Thyroid gland (tissue), 4 donors: ENCODE results near the gene STXBP4. TPM values are rescaled to one million over a fixed set of nuclear protein-coding genes. Genes with fewer than 3 reads are reported as not detected.

Experiments
- DNase-seq, 2 donors: peaks; one replicate each; pipeline ENCODE4 v3.0.0-alpha.2; 2019
- H3K27ac ChIP-seq, 3 donors: fragments of 200-600 bp; sonication (generic); 1 replicate in 2 of 3; 2 replicates in 1 of 3; pipeline ENCODE4 v1.5.1; 2016 to 2019; ENCODE audit warnings: mild to moderate bottlenecking in 1 of 3, moderate library complexity in 1 of 3
- H3K27me3 ChIP-seq: fragments of 200-600 bp; sonication (generic); one replicate; pipeline ENCODE4 v1.5.1; 2019
- H3K36me3 ChIP-seq, 2 donors: fragments of 200-600 bp; sonication (generic); one replicate each; pipeline ENCODE4 v1.5.1; 2016 to 2019
- H3K4me1 ChIP-seq, 2 donors: fragments of 200-600 bp; sonication (generic); one replicate each; pipeline ENCODE4 v1.5.1; 2017 to 2019
- H3K4me3 ChIP-seq, 3 donors: fragments of 200-600 bp; sonication (generic); replicated peaks in 1 of 3; 1 replicate in 2 of 3; 2 replicates in 1 of 3; pipeline ENCODE4 v1.5.1; 2016; ENCODE audit warnings: mild to moderate bottlenecking in 1 of 3
- H3K9me3 ChIP-seq: fragments of 200-600 bp; sonication (generic); one replicate; pipeline ENCODE4 v1.5.1; 2017
- CTCF ChIP-seq, 6 experiments: fragments of 200-600 bp in 3 of 6; fragments of 450-650 bp in 3 of 6; sonication (generic) in 3 of 6; IDR thresholded peaks; one replicate each; pipeline ENCODE4 v1.5.1; 2016 to 2019; ENCODE audit warnings: antibody characterized with exemption in 6 of 6, mild to moderate bottlenecking in 2 of 6, inconsistent platforms in 1 of 6, moderate library complexity in 1 of 6
- POLR2A ChIP-seq, 2 donors: fragments of 450-650 bp; IDR thresholded peaks; one replicate each; pipeline ENCODE4 v1.6.1; 2017; ENCODE audit warnings: antibody characterized with exemption in 2 of 2, mild to moderate bottlenecking in 2 of 2, moderate library complexity in 1 of 2
- WGBS, 2 donors: methylation state at CpG; one replicate each; pipeline ENCODE4 v1.1.5; 2017; 5-methylcytosine and 5-hydroxymethylcytosine counted together
- intact Hi-C: fragments of 100-400 bp; cut with DNase I; formaldehyde crosslinking; loops from one replicate; pipeline ENCODE4 v1.15.1; 2023
- total RNA-seq, 4 donors: library from RNA; depleted of rRNA; stranded (reverse); fragments of >200 nt; gene quantifications; one replicate each; pipeline ENCODE4 v1.2.3, GENCODE V29; 2016

The STXBP4 gene
- total RNA-seq, 4 donors from 2014 or later: 30.4 to 57.0 (median 52.8) TPM

DNA sequence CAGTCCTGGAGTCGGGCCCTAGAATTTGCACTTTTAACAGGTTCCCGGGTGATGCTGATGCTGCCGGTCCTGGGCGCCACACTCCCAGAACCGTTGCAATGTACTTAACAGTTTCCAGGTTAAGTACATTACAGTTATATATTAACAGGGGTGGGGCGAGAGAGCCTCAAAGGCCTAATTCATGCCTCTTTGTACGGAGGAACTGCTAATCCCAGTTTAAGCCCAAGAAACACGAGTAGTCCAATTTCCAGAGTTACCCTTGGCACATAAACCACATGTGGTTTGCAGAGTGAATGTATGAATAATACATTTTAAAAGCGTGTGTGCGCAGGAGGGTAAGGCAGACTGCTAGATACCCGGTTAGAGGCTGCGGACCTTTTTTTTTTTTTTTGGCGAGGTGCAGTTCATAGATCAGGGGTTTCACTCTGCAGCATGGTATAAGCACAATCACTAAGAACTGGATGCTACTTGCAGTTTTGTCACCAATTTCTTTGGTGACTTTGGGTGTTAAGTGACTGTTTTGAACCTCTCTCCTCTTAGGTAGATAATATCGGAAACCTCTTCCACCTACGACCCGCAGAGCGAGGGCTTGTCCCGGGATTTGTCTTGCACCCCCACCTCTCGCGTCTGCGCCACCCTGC is 824 bp upstream of the STXBP4 start:
- Histone ChIP-seq H3K36me3 (peaks cover 14% of the 10 kb centered on the region in 2 donors), H3K27ac (peak overlapping the region; percentile 45 to 93 (median 91)), H3K4me1 (peaks cover 10 to 22% of the 10 kb centered on the region in 2 donors), H3K27me3 (no peaks in the 10 kb centered on the region), H3K9me3 (no peaks in the 10 kb centered on the region), H3K4me3 (peak overlapping the region; percentile 80 to 97 (median 94))
- peak in 2 of 6 experiments; percentile 49 to 52 for TF ChIP-seq CTCF (IDR thresholded peaks at IDR 0.05)
- TF ChIP-seq POLR2A (IDR thresholded peaks at IDR 0.05): no peak
- DNase-seq: peak; percentile 8 to 52
- intact Hi-C loops: no loop called here
- WGBS, 2 donors: 0 to 2% methylated on average over 19 to 21 of the region's 21 CpGs

DNA sequence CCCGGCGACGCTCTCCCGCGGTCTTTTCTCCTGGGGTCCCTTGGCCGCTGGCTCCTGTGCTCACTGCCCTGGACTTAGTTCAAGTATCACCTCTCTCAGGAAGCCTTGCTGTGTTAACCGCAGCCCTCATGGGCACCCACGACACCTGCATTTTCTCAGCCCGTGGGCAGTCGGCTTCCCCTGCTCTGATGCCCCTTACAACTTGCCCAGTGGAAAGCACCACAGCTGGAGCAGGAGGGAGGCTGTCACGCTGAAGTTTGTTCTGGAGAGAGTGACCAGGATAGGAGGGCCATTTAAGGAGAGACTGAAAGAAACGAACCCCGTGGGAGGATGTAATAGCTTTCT is 395 bp downstream of the STXBP4 start:
- peak overlapping the region; percentile 45 to 93 (median 91) for H3K27ac ChIP-seq
- DNase-seq: peak in 1 of 2 donors; percentile 29
- WGBS, 2 donors: 0% methylated on average over 7 to 13 of the region's 13 CpGs
- no peaks in the 10 kb centered on the region for H3K9me3 ChIP-seq
- peaks cover 3 to 8% of the 10 kb centered on the region in 2 donors for H3K36me3 ChIP-seq
- intact Hi-C loops: no loop called here
- H3K4me3 ChIP-seq: peak overlapping the region; percentile 80 to 97 (median 94)
- TF ChIP-seq CTCF (IDR thresholded peaks at IDR 0.05): no peak
- TF ChIP-seq POLR2A (IDR thresholded peaks at IDR 0.05): no peak
- peaks cover 10 to 22% of the 10 kb centered on the region in 2 donors for H3K4me1 ChIP-seq
- no peaks in the 10 kb centered on the region for H3K27me3 ChIP-seq

- DNase-seq: no peak
- H3K27ac ChIP-seq: peak overlapping the region in 2 of 3 donors; percentile 45 to 91
- WGBS, 2 donors: 26 to 37% methylated on average over 7 of the region's 7 CpGs
- TF ChIP-seq CTCF (IDR thresholded peaks at IDR 0.05): no peak
- TF ChIP-seq POLR2A (IDR thresholded peaks at IDR 0.05): no peak
- no peaks in the 10 kb centered on the region for H3K36me3 ChIP-seq
- peak overlapping the region in 1 of 3 donors; percentile 94 for H3K4me3 ChIP-seq
- peaks cover 10 to 22% of the 10 kb centered on the region in 2 donors for H3K4me1 ChIP-seq
- H3K27me3 ChIP-seq: no peaks in the 10 kb centered on the region
- no peaks in the 10 kb centered on the region for H3K9me3 ChIP-seq
- intact Hi-C loops: no loop called here
Observed at GRCh38 chr17:54969658-54970572, 1.4 kb downstream of the STXBP4 start.

DNA sequence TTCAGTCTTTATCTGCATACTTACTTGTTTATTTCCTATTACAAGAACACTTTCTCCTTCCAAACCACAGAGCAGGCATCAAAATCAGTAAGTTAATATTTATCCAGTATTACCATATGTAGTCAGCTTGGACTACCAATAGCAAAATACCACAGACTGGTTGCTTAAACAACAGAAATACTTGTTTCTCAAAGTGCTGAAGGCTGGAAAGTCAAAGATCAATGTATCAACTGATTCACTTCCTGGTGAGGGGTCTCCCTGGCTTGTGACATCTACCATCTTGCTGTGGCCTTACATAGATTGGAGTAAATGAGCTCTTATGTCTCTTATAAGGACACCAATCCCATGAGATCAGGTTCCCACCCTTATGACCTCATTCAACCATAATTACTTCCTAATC is 2.6 kb downstream of the STXBP4 start:
- no peak for TF ChIP-seq POLR2A (IDR thresholded peaks at IDR 0.05)
- Histone ChIP-seq H3K4me3 (no peak overlapping the region), H3K4me1 (peaks cover 10 to 22% of the 10 kb centered on the region in 2 donors), H3K36me3 (no peaks in the 10 kb centered on the region), H3K27me3 (no peaks in the 10 kb centered on the region), H3K9me3 (no peaks in the 10 kb centered on the region), H3K27ac (no peak overlapping the region)
- intact Hi-C loops: no loop called here
- no peak for DNase-seq

DNA sequence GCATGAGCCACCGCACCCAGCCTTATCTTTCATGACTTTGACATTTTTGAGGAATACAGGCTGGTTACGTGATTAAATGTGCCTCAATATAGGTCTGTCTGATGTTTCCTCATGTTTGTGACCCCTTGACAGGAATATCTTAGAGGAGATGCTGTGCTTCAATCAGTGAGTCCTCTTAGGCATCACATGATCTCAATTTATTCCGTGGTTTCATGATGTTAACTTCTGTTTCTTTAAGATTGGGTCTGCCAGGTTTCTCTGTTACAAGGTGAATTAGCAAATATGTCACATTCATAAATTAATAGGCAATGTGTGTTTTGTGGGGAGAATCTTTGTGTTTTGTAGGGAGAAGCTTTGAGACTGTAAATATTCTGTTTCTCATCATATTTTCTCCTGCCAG is 3.3 kb downstream of the STXBP4 start:
- 94 to 98% methylated on average over 3 of the region's 3 CpGs for WGBS, 2 donors
- Histone ChIP-seq H3K36me3 (no peaks in the 10 kb centered on the region), H3K27me3 (no peaks in the 10 kb centered on the region), H3K9me3 (no peaks in the 10 kb centered on the region), H3K27ac (no peak overlapping the region), H3K4me3 (no peak overlapping the region), H3K4me1 (peaks cover 8 to 15% of the 10 kb centered on the region in 2 donors)
- no peak for DNase-seq
- intact Hi-C loops: no loop called here
- TF ChIP-seq CTCF (IDR thresholded peaks at IDR 0.05): no peak
- no peak for TF ChIP-seq POLR2A (IDR thresholded peaks at IDR 0.05)
